ENCODE measurements around the gene GOLGA1.

GRCh38 chr9:124894035-124894740 is 46.7 kb downstream of the GOLGA1 start:
- TF ChIP-seq CBFB (CRISPR knock-in tag; IDR thresholded peaks at IDR 0.05) (no peak), SIN3A (IDR thresholded peaks at IDR 0.05; ENCODE audit: borderline replicate concordance in 2 of 2, control insufficient read depth in 1 of 2, low read depth in 2 of 2, low read length in 2 of 2) (no peak)
